GM12892 (cell line): ENCODE measurements around the gene TBCC.
"Not testable (repeated sequence)": the region's sequence is repeated elsewhere in the genome, so short reads cannot be mapped to it uniquely, and the experiment has no call there.

Experiments
- POLR2AphosphoS5 ChIP-seq: IDR thresholded peaks from 2 replicates; pipeline ENCODE4 v1.6.1; 2011; ENCODE audit warnings: low read depth, low read length, control low read depth
- TAF1 ChIP-seq: IDR thresholded peaks from 2 replicates; pipeline ENCODE4 v1.6.1; 2011; ENCODE audit warnings: low read depth, mild to moderate bottlenecking, control low read depth, low read length, borderline replicate concordance

- TF ChIP-seq TAF1, POLR2AphosphoS5: not testable (repeated sequence)
Observed at GRCh38 chr6:42702786-42703185, 43.1 kb downstream of the TBCC start.
